ENCODE measurements around the gene SFXN3.

GRCh38 chr10:101011517-101012423 is 19.3 kb upstream of the SFXN3 start:
- peak; percentile 32 for TF ChIP-seq CTCF (IDR thresholded peaks at IDR 0.05; ENCODE audit: poor library complexity)
- no peak for TF ChIP-seq EZH2 (IDR thresholded peaks at IDR 0.05; ENCODE audit: borderline replicate concordance)
